ENCODE results near the gene VPREB3.

DNA sequence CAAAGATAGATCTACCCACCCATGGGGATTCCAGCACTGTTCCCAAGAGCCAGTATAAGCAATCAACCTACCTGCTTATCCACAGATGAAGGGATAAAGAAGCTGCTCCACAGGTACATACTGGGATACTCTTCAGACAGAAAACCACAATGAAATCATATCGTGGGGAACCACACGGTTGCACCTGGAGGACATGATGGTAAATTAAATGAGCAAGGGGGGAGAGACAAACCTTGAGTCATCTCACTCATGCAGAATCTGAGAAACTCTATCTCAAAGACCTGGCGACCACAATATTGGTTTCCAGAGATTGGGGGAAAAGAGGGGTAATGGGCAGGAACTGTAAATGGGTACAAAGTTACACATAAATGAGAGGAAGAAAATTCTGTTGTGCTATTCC, 48.9 kb downstream of the VPREB3 start:
- TF ChIP-seq, protein P1, sequence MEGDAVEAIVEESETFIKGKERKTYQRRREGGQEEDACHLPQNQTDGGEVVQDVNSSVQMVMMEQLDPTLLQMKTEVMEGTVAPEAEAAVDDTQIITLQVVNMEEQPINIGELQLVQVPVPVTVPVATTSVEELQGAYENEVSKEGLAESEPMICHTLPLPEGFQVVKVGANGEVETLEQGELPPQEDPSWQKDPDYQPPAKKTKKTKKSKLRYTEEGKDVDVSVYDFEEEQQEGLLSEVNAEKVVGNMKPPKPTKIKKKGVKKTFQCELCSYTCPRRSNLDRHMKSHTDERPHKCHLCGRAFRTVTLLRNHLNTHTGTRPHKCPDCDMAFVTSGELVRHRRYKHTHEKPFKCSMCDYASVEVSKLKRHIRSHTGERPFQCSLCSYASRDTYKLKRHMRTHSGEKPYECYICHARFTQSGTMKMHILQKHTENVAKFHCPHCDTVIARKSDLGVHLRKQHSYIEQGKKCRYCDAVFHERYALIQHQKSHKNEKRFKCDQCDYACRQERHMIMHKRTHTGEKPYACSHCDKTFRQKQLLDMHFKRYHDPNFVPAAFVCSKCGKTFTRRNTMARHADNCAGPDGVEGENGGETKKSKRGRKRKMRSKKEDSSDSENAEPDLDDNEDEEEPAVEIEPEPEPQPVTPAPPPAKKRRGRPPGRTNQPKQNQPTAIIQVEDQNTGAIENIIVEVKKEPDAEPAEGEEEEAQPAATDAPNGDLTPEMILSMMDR (IDR thresholded peaks at IDR 0.05), result no peak
- no peak for TF ChIP-seq POLR2AphosphoS5 (IDR thresholded peaks at IDR 0.05)
- TF ChIP-seq POLR2A (IDR thresholded peaks at IDR 0.05), result no peak
- TF ChIP-seq EP300 (IDR thresholded peaks at IDR 0.05), result no peak
